Measurements from ENCODE around the gene ENO1.

DNA sequence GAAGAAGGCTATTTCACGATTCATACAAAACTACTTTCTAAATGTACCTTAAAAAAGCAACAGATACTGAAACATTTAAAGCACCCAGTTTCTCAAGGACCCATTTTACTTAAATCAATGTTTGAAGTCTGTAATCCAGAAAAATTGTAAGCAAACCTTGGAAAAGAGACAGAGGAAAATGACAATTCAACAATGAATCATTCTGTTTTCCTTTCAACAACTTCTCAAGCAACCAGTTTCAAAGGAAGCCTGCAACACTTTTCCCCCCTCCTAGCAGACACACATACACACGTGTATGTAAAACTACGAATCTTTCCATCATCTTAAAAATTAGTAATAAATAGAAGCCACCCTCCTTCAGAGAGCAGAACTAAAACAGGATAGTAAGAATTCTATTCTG is 62.2 kb downstream of the ENO1 start:
- no peak for TF ChIP-seq CTCF (conservative IDR thresholded peaks at IDR 0.05)
- TF ChIP-seq ZFX (IDR thresholded peaks at IDR 0.05) = no peak
